RWPE2 (cell line): Measurements from ENCODE around the gene ELAVL2.

Experiments used
- ATAC-seq: fragments of 200-7000 bp; cut with Tn5 transposase; 3 replicates; pipeline ENCODE4 v1.9.1; 2021; ENCODE audit warnings: low read depth
- DNase-seq: peaks from one replicate; pipeline ENCODE4 v3.0.0-alpha.2; 2020; ENCODE audit warnings: low spot score
- H3K27ac ChIP-seq: fragments of 450-650 bp; 2 replicates; pipeline ENCODE4 v1.5.1; 2017; ENCODE audit warnings: mild to moderate bottlenecking; ENCODE audit not compliant: poor library complexity, severe bottlenecking
- H3K27me3 ChIP-seq: fragments of 250-450 bp; sonication (Bioruptor Pico); 2 replicates; pipeline ENCODE4 v1.5.1; 2021; ENCODE audit warnings: mild to moderate bottlenecking, moderate library complexity; ENCODE audit not compliant: insufficient read depth, poor library complexity, severe bottlenecking
- H3K36me3 ChIP-seq: fragments of 250-450 bp; sonication (Bioruptor Pico); 2 replicates; pipeline ENCODE4 v1.5.1; 2020; ENCODE audit warnings: low read depth, mild to moderate bottlenecking, moderate library complexity
- H3K4me1 ChIP-seq: fragments of 250-450 bp; sonication (Bioruptor Pico); 2 replicates; pipeline ENCODE4 v1.5.1; 2021; ENCODE audit warnings: mild to moderate bottlenecking, moderate library complexity; ENCODE audit not compliant: insufficient read depth, poor library complexity, severe bottlenecking
- H3K4me3 ChIP-seq: fragments of 250-450 bp; sonication (Bioruptor Pico); 2 replicates; pipeline ENCODE4 v1.5.1; 2021; ENCODE audit warnings: mild to moderate bottlenecking, moderate library complexity; ENCODE audit not compliant: severe bottlenecking
- H3K9me3 ChIP-seq: fragments of 250-450 bp; sonication (Bioruptor Pico); 2 replicates; pipeline ENCODE4 v1.5.1; 2021; ENCODE audit warnings: mild to moderate bottlenecking, moderate library complexity; ENCODE audit not compliant: severe bottlenecking
- TF ChIP-seq, protein P1 (sequence below): fragments of 450-650 bp; IDR thresholded peaks from one replicate; pipeline ENCODE4 v1.5.1; 2017; ENCODE audit warnings: mild to moderate bottlenecking, moderate library complexity; ENCODE audit not compliant: poor library complexity, severe bottlenecking

ELAVL2 gene

GRCh38 chr9:23644896-23645295 lies 181.1 kb downstream of the ELAVL2 start:
- H3K4me1 ChIP-seq, result no peaks in the 10 kb centered on the region
- H3K4me3 ChIP-seq, result no peak overlapping the region
- no peak overlapping the region for H3K27ac ChIP-seq
- DNase-seq (no peak), ATAC-seq (no peak)
- TF ChIP-seq, protein P1, sequence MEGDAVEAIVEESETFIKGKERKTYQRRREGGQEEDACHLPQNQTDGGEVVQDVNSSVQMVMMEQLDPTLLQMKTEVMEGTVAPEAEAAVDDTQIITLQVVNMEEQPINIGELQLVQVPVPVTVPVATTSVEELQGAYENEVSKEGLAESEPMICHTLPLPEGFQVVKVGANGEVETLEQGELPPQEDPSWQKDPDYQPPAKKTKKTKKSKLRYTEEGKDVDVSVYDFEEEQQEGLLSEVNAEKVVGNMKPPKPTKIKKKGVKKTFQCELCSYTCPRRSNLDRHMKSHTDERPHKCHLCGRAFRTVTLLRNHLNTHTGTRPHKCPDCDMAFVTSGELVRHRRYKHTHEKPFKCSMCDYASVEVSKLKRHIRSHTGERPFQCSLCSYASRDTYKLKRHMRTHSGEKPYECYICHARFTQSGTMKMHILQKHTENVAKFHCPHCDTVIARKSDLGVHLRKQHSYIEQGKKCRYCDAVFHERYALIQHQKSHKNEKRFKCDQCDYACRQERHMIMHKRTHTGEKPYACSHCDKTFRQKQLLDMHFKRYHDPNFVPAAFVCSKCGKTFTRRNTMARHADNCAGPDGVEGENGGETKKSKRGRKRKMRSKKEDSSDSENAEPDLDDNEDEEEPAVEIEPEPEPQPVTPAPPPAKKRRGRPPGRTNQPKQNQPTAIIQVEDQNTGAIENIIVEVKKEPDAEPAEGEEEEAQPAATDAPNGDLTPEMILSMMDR, result no peak
- H3K9me3 ChIP-seq, result no peaks in the 10 kb centered on the region
- H3K27me3 ChIP-seq, result no peaks in the 10 kb centered on the region
- H3K36me3 ChIP-seq, result peaks cover 24% of the 10 kb centered on the region

DNA sequence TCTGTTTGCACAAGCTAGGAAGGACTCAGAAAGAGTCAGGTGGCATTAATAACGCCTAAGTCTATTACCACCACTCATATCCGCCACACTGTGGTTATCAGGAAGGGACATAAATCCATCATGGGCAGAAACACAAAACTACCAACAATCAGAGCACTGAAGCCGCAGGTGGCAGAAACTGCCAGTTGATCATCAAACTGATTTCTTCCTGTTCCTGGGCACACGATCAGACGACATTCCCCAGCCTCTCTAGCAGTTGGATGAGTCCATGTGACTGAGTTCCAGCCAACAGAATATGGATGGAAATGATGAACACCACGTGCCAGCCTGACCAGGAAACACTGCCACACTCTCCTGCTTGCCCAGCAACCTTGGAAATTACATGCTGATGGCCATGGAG lies 181.7 kb downstream of the ELAVL2 start:
- peaks cover 27% of the 10 kb centered on the region for H3K36me3 ChIP-seq
- peaks cover 2% of the 10 kb centered on the region for H3K4me1 ChIP-seq
- no peak overlapping the region for H3K4me3 ChIP-seq
- H3K27me3 ChIP-seq, result no peaks in the 10 kb centered on the region
- no peak overlapping the region for H3K27ac ChIP-seq
- no peak for DNase-seq
- no peak for ATAC-seq
- TF ChIP-seq, protein P1, result no peak
- H3K9me3 ChIP-seq, result no peaks in the 10 kb centered on the region

DNA sequence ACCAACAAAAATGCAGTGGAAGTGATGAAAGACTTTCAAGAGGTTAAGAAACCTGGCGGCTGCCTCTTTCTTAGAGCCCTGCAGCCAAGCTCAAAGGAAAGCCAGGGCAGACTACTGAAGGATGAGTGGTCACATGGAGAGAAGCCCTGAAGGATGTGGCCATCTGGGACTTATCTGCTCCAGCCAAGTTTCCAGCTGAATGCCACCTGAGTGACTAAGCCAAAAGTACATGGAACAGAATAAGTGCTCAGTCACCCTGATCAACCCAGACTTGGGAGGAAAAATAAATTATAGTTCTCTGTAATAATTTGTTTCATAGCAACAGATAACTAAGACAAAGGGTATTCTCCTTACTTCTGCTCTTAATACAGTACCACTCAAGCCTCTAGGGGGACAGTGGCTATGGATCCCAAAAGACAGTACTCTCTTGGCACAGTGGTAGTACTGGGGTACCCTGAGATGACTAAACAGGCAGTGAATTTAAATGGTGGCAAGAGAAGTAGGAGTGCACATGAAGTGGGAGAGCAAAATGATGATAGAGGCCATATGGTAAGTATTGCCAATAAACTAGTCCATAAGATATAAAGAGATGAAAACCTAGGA lies 182.3 kb downstream of the ELAVL2 start:
- no peaks in the 10 kb centered on the region for H3K27me3 ChIP-seq
- H3K36me3 ChIP-seq, result peaks cover 23% of the 10 kb centered on the region
- DNase-seq (no peak), ATAC-seq (no peak)
- peaks cover 7% of the 10 kb centered on the region for H3K4me1 ChIP-seq
- TF ChIP-seq, protein P1, result no peak
- no peak overlapping the region for H3K4me3 ChIP-seq
- H3K27ac ChIP-seq, result no peak overlapping the region
- H3K9me3 ChIP-seq, result no peaks in the 10 kb centered on the region
